K562 (cell line): ENCODE results near the gene P4HB.

Experiments used
- BACH1 ChIP-seq: fragments of 200-800 bp; sonication (Bioruptor generic); IDR thresholded peaks from 2 replicates; pipeline ENCODE4 v1.6.1; 2016; ENCODE audit warnings: missing genetic modification characterization, missing compliant biosample characterization
- CBFA2T2 ChIP-seq: fragments of 450-650 bp; conservative IDR thresholded peaks from 2 replicates; pipeline ENCODE4 v1.6.1; 2017; ENCODE audit warnings: mild to moderate bottlenecking
- ETV6 ChIP-seq, 3 experiments: fragments of 150-350 bp in 1 of 3; sonication (generic) in 1 of 3; formaldehyde crosslinking in 1 of 3; IDR thresholded peaks; 2 replicates each; pipeline versions ENCODE4 v1.6.1 to v1.8.0; 2014 to 2022; ENCODE audit warnings: borderline replicate concordance in 2 of 3, low read depth in 2 of 3, antibody characterized with exemption in 1 of 3, low read length in 1 of 3, mild to moderate bottlenecking in 1 of 3, missing genetic modification reagents in 1 of 3
- GABPA ChIP-seq: fragments of 200-800 bp; sonication (Bioruptor generic); conservative IDR thresholded peaks from 2 replicates; pipeline ENCODE4 v1.6.1; 2016; ENCODE audit warnings: low read depth, missing genetic modification characterization, missing compliant biosample characterization
- GTF2F1 ChIP-seq: IDR thresholded peaks from 2 replicates; pipeline ENCODE4 v1.6.1; 2011; ENCODE audit warnings: low read depth, low read length, improper control_type of control experiment
- NFATC3 ChIP-seq: fragments of 450-650 bp; IDR thresholded peaks from 2 replicates; pipeline ENCODE4 v1.6.1; 2017; ENCODE audit warnings: mild to moderate bottlenecking
- PURB ChIP-seq: sonication (generic); formaldehyde crosslinking; IDR thresholded peaks from 2 replicates; pipeline ENCODE4 v1.9.0; 2021; ENCODE audit warnings: low read depth, mild to moderate bottlenecking, missing genetic modification reagents
- TRIM28 ChIP-seq: fragments of 450-650 bp; IDR thresholded peaks from 2 replicates; pipeline ENCODE4 v1.6.1; 2017
- TF ChIP-seq, protein P1 (sequence below), 3 experiments: IDR thresholded peaks in 2 of 3; conservative IDR thresholded peaks in 1 of 3; 2 replicates each; pipeline ENCODE4 v1.5.1; 2011 to 2012; ENCODE audit warnings: low read length in 3 of 3, mild to moderate bottlenecking in 3 of 3, control low read depth in 2 of 3, improper control_type of control experiment in 1 of 3, inconsistent platforms in 1 of 3, low read depth in 1 of 3, mixed read lengths in 1 of 3, moderate library complexity in 1 of 3; ENCODE audit not compliant: insufficient read depth in 2 of 3
- TF ChIP-seq, protein P2 (sequence below): fragments of 450-650 bp; formaldehyde crosslinking; IDR thresholded peaks from 2 replicates; pipeline ENCODE4 v1.4.0; 2022; ENCODE audit warnings: missing genetic modification characterization
- TF ChIP-seq, protein P3 (sequence below): sonication (generic); formaldehyde crosslinking; IDR thresholded peaks from 2 replicates; pipeline ENCODE4 v1.8.1; 2023; ENCODE audit warnings: mild to moderate bottlenecking, missing genetic modification reagents, moderate library complexity
- TF ChIP-seq, protein P4 (sequence below): sonication (generic); formaldehyde crosslinking; IDR thresholded peaks from 2 replicates; pipeline ENCODE4 v1.8.1; 2022; ENCODE audit warnings: missing genetic modification reagents

DNA sequence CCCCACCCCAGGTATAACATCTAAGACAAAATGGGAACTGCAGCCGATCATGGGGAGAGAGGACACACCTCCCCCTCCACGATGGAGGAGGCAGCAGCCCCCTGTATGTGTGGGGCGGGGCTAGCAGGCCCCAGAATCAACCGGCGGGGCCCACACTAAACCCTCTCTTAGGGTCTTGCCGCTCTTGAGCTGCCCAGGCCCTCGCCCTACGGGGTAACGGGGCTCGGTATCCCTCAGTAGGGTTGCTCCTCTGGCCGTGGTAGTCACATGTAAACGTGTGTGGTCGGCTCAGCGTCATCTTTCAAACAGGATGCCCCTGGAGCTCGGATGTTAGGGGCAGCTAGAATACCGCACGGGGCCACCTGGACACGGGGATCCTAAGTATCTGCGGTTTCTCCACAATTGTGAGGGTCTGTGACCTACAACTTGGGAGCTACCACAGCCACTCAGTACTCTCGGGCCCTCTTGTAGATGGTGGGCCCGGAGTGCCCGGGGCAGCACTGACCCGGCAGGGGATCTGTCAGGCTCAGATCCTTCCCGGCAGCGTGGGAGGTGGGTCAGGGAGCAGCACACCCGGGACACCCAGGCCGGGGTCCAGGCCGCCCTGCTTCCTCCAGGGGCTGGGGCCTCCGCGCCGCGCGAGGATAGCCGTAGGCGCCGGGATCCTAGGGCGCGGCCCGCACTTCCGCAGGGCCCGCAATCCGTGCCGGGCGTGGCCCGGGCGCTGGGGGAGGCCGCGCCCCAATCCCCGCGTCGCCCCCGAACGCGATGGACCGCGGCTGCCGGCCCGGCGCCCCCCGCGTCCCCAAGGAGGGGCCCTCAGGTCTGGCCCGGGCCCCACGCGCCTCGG lies 10.0 kb upstream of the P4HB start:
- TF ChIP-seq PURB (CRISPR knock-in tag) (no peak), GTF2F1 (no peak), NFATC3 (no peak), TRIM28 (no peak), CBFA2T2 (no peak), BACH1 (tag) (no peak), ETV6 (IDR thresholded peaks at IDR 0.05; ENCODE audit: borderline replicate concordance in 1 of 2, low read depth in 2 of 2, low read length in 1 of 2) (no peak), ETV6 (CRISPR knock-in tag; IDR thresholded peaks at IDR 0.05; ENCODE audit: borderline replicate concordance) (no peak), GABPA (tag) (no peak)
- TF ChIP-seq, protein P1, sequence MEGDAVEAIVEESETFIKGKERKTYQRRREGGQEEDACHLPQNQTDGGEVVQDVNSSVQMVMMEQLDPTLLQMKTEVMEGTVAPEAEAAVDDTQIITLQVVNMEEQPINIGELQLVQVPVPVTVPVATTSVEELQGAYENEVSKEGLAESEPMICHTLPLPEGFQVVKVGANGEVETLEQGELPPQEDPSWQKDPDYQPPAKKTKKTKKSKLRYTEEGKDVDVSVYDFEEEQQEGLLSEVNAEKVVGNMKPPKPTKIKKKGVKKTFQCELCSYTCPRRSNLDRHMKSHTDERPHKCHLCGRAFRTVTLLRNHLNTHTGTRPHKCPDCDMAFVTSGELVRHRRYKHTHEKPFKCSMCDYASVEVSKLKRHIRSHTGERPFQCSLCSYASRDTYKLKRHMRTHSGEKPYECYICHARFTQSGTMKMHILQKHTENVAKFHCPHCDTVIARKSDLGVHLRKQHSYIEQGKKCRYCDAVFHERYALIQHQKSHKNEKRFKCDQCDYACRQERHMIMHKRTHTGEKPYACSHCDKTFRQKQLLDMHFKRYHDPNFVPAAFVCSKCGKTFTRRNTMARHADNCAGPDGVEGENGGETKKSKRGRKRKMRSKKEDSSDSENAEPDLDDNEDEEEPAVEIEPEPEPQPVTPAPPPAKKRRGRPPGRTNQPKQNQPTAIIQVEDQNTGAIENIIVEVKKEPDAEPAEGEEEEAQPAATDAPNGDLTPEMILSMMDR (IDR thresholded peaks at IDR 0.05 in 2 of 3, conservative IDR thresholded peaks at IDR 0.05 in 1 of 3; ENCODE audit: insufficient read depth in 2 of 3, low read depth in 1 of 3, low read length in 3 of 3), result no peak
- TF ChIP-seq, protein P2, sequence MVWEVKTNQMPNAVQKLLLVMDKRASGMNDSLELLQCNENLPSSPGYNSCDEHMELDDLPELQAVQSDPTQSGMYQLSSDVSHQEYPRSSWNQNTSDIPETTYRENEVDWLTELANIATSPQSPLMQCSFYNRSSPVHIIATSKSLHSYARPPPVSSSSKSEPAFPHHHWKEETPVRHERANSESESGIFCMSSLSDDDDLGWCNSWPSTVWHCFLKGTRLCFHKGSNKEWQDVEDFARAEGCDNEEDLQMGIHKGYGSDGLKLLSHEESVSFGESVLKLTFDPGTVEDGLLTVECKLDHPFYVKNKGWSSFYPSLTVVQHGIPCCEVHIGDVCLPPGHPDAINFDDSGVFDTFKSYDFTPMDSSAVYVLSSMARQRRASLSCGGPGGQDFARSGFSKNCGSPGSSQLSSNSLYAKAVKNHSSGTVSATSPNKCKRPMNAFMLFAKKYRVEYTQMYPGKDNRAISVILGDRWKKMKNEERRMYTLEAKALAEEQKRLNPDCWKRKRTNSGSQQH, result no peak
- TF ChIP-seq, protein P3, sequence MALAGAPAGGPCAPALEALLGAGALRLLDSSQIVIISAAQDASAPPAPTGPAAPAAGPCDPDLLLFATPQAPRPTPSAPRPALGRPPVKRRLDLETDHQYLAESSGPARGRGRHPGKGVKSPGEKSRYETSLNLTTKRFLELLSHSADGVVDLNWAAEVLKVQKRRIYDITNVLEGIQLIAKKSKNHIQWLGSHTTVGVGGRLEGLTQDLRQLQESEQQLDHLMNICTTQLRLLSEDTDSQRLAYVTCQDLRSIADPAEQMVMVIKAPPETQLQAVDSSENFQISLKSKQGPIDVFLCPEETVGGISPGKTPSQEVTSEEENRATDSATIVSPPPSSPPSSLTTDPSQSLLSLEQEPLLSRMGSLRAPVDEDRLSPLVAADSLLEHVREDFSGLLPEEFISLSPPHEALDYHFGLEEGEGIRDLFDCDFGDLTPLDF, result no peak
- TF ChIP-seq, protein P4, sequence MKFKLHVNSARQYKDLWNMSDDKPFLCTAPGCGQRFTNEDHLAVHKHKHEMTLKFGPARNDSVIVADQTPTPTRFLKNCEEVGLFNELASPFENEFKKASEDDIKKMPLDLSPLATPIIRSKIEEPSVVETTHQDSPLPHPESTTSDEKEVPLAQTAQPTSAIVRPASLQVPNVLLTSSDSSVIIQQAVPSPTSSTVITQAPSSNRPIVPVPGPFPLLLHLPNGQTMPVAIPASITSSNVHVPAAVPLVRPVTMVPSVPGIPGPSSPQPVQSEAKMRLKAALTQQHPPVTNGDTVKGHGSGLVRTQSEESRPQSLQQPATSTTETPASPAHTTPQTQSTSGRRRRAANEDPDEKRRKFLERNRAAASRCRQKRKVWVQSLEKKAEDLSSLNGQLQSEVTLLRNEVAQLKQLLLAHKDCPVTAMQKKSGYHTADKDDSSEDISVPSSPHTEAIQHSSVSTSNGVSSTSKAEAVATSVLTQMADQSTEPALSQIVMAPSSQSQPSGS (CRISPR knock-in tag), result no peak
